Activated T-cell treated with anti-CD3 and anti-CD28 coated beads, Interleukin-2, amount 50 U/mL, for 4 hours (primary cell): Measurements from ENCODE around the gene RELB. TPM values are rescaled to one million over a fixed set of nuclear protein-coding genes. Genes with fewer than 3 reads are reported as not detected.
"Not testable (repeated sequence)": the region's sequence is repeated elsewhere in the genome, so short reads cannot be mapped to it uniquely, and the experiment has no call there.

Experiments used
- ATAC-seq, 2 donors: fragments of 200-7000 bp; cut with Tn5 transposase; one replicate each; pipeline ENCODE4 v1.10.0; 2021
- DNase-seq: peaks from one replicate; pipeline ENCODE4 v3.0.0-alpha.2; 2020
- H3K27me3 Mint-ChIP-seq: one replicate; pipeline ENCODE4 v1.8.0; 2021; ENCODE audit warnings: low read depth, mixed read lengths
- H3K36me3 Mint-ChIP-seq: one replicate; pipeline ENCODE4 v1.8.0; 2022; ENCODE audit warnings: mixed read lengths; ENCODE audit not compliant: insufficient read depth
- H3K4me1 Mint-ChIP-seq: one replicate; pipeline ENCODE4 v1.8.0; 2021; ENCODE audit warnings: low read depth, mixed read lengths
- H3K4me3 Mint-ChIP-seq: one replicate; pipeline ENCODE4 v1.8.0; 2021; ENCODE audit warnings: mild to moderate bottlenecking, moderate library complexity, mixed read lengths
- H3K9me3 Mint-ChIP-seq: one replicate; pipeline ENCODE4 v1.8.0; 2021; ENCODE audit warnings: mixed read lengths
- total RNA-seq, 3 donors: library from RNA; stranded (reverse); gene quantifications; one replicate each; pipeline ENCODE4 v1.2.1, GENCODE V29; 2021

Gene RELB
- total RNA-seq, 3 donors from 2014 or later, result 128 to 137 (median 129) TPM

DNA sequence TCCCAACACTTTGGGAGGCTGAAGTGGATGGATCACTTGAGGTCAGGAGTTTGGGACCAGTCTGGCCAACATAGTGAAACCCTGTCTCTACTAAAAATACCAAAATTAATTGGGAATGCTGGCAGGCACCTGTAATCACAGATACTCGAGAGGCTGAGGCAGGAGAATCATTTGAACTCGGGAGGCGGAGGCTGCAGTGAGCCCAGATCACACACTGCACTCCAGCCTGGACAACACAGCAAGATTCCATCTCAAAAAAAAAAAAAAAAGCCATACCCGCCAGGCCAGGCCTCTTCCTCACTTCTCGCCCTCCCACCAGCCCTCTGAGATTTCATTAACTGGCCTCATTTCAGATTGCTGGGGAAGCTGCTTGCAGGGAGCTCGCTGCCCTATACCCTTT, 7.7 kb upstream of the RELB start:
- Mint-ChIP-seq H3K4me3 (no peak overlapping the region), H3K27me3 (no peaks in the 10 kb centered on the region), H3K4me1 (no peaks in the 10 kb centered on the region), H3K36me3 (peaks cover 11% of the 10 kb centered on the region), H3K9me3 (no peaks in the 10 kb centered on the region)
- no peak for ATAC-seq
- DNase-seq, result no peak

DNA sequence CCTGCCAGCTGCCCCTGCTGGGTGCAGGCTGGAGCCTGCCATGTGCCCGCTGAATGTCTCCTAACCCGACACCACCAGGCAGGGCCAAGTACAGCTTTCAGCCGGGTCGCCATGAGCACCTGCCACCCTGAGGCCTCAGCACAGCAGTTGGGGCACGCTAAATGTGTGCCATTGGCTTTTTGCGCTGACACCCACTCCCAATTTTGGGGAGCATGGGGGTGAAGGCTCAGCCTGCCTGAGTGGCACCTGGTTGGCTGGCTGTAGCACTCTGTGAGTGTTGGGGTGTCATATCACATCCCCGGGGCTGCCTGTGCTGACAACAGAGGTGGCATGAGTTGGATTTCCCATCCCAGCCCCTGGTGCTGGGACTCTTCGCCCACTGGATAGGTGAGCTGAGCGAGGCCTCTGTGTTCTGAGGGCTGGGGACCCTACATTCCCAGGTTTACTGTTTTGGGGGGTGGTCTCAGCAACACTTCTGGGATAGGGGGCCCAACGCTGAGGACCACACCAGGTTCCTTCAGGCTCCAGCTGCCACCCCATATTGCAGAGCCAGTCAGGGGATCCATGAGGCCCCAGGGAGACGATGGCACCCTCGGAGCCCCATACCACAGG, 7.2 kb upstream of the RELB start:
- Mint-ChIP-seq H3K4me3 (no peak overlapping the region), H3K9me3 (no peaks in the 10 kb centered on the region), H3K36me3 (peaks cover 8% of the 10 kb centered on the region), H3K4me1 (no peaks in the 10 kb centered on the region), H3K27me3 (no peaks in the 10 kb centered on the region)
- no peak for DNase-seq
- ATAC-seq, result no peak

DNA sequence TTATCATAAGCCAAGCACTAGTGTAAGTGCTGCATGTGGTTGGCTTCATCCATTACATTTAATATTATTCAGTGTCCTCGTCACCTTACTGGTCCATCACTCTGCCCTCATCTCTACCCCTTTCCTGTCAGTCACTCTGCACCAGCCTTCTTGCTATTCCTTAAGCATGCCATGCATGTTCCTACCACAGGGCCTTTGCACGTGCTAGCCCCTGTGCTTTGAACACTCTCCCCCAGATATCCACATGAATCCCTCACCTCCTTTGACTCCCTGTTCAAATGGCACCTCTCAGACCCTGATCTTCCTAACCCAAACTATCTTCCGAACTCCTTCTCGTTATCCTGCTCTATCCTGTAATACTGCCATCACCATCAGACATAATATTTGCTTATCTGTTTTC, 3.2 kb upstream of the RELB start:
- no peak for ATAC-seq

DNA sequence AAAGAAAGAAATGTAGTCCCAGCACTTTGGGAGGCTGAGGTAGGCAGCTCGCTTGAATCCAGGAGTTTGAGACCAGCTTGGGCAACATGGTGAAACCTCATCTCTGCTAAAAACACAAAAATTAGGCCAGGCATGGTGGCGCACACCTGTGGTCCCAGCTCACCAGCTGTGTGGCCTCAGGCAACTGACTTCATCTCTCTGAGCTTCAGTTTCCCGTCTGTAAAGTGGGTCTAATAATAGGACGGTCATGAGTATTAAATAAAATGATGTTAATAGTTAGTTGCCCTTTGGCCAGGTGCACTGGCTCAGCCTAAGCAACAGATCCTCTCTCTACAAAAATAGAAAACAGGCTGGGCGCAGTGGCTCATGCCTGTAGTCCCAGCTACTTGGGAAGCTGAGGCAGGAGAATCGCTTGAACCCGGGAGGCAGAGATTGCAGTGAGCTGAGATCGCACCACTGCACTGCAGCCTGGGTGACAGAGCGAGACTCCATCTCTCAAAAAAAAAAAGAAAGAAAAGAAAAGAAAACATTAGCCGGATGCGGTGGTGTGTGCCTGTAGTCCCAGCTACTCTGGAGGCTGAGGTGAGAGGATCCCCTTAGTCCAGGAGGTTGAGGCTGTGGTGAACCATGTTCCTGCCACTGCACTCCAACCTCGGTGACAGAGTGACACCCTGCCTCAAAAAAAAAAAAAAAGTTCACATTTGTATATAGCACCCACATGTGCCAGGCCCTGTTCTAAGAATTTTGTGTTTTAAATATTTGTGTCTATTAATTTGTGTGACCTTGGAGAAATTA, 1.9 kb upstream of the RELB start:
- peaks cover 12% of the 10 kb centered on the region for H3K4me1 Mint-ChIP-seq

More for the DNA sequence above, 3.2 kb upstream of the RELB start:
- Mint-ChIP-seq H3K4me3 (no peak overlapping the region), H3K27me3 (no peaks in the 10 kb centered on the region), H3K36me3 (peaks cover 2% of the 10 kb centered on the region), H3K4me1 (peaks cover 12% of the 10 kb centered on the region), H3K9me3 (no peaks in the 10 kb centered on the region)
- no peak for DNase-seq

DNA sequence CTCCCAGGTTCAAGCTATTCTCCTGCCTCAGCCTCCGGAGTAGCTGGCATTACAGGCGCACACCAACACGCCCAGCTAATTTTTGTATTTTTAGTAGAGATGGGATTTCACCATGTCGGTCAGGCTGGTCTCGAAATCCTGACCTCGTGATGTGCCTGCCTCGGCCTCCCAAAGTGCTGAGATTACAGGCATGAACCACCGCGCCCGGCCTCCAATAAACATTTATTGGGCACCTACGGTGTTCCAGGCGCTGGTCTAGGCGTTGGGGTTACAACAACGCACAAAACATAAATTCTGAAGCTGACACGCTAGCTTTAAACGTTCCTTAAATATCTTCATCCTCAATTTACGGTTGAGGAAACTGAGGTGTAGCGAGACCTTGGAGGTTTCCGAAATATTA, 599 bp upstream of the RELB start:
- Mint-ChIP-seq H3K4me1 (peaks cover 12% of the 10 kb centered on the region), H3K4me3 (peak overlapping the region; percentile 64)
- not testable (repeated sequence) for H3K9me3 Mint-ChIP-seq, DNase-seq, H3K27me3 Mint-ChIP-seq, H3K36me3 Mint-ChIP-seq, ATAC-seq

More for the DNA sequence above, 1.9 kb upstream of the RELB start:
- H3K4me3 Mint-ChIP-seq, DNase-seq, ATAC-seq, H3K36me3 Mint-ChIP-seq, H3K27me3 Mint-ChIP-seq, H3K9me3 Mint-ChIP-seq: not testable (repeated sequence)

DNA sequence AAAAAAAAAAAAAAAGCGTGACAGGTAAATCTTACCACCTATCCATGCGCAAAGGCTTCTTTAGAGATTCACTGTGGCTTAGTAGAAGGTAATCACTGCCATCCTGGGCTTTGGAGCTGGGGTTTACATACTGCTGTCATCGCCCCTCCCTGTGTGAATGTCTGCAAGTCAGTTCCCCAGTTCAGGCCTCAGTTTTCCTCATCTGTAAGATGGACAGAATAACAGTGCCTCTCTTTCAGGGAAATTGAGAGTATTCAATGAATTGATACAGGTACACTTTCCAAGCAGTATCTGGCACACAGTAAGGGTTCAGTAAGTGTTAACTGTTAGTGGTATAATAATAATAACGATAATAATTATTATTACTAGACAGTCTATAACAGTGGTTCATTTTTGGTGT, 2.2 kb downstream of the RELB start:
- peaks cover 15% of the 10 kb centered on the region for H3K36me3 Mint-ChIP-seq
- H3K4me1 Mint-ChIP-seq, result peaks cover 18% of the 10 kb centered on the region
- no peaks in the 10 kb centered on the region for H3K9me3 Mint-ChIP-seq
- no peak for ATAC-seq
- peak overlapping the region; percentile 24 for H3K4me3 Mint-ChIP-seq
- no peaks in the 10 kb centered on the region for H3K27me3 Mint-ChIP-seq
- DNase-seq, result no peak

DNA sequence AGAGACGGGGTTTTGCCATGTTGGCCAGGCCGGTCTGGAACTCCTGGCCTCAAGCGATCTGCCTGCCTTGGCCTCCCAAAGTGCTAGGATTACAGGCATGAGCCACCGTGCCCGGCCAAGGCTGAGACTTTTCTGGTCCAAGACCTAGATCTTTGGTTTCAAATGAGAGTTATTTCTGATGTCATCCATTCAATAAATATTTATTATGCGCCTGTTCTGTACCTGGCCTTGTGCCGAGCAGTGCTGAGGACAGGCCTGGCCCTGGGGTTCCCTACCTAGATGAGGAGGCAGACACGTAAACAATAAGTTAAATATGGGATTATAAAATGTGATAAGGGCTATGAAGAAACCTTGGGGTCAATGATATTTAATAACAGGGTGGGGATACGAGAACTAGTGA, 4.5 kb downstream of the RELB start:
- H3K4me3 Mint-ChIP-seq, result no peak overlapping the region
- DNase-seq (no peak), ATAC-seq (no peak)
- peaks cover 18% of the 10 kb centered on the region for H3K4me1 Mint-ChIP-seq
- no peaks in the 10 kb centered on the region for H3K9me3 Mint-ChIP-seq
- peaks cover 24% of the 10 kb centered on the region for H3K36me3 Mint-ChIP-seq
- no peaks in the 10 kb centered on the region for H3K27me3 Mint-ChIP-seq

DNA sequence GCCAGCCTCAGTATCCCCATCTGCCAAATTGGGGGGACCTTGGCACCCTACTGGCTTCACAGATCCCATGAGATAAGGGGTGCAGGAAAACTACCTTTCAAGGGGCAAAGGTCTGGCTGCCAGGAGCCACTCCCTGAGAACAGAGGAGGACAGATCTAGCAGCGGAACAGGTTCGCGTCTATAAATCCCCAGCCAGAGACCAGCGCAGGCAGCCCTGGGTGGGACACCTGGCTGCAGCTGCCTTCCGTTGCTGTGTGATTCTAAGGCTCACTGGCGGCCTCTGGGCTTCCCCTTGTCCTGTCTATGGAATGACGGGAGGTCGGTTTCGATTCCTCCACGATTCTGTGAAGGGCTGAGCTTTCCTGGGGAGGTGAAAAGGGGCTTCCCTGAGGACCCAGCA, 7.3 kb downstream of the RELB start:
- Mint-ChIP-seq H3K4me1 (peaks cover 6% of the 10 kb centered on the region), H3K9me3 (no peaks in the 10 kb centered on the region), H3K27me3 (no peaks in the 10 kb centered on the region), H3K36me3 (peaks cover 21% of the 10 kb centered on the region), H3K4me3 (no peak overlapping the region)
- no peak for DNase-seq
- ATAC-seq, result no peak

DNA sequence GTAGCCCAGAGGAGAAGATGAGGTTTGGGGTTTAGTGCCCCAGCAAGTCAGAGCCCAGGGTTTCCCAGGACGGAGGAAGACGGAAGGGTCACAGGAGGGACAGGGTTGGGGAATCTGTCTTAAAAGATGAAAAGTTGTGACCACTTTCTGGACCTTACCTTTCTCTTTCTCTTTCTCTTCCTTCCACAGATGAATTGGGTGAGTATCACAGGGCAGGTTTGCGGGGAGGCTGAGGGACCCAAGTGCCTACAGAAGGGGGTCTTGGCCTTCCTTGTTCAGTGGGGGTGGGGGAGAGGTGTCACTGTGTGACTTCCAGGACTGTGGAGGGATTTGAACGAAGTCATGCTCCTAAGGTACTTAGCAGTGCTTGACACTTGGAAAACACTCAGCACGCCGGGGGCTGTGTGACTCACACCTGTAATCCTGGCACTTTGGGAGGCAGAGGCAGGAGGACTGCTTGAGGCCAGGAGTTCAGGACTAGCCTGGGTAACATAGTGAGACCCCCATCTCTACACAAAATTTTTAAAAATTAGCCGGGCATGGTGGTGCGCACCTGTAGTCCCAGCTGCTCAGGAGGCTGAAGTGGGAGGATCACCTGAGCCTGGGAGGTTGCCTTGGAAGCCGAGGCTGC, 8.5 kb downstream of the RELB start:
- ATAC-seq (no peak), DNase-seq (no peak)
- H3K9me3 Mint-ChIP-seq, result no peaks in the 10 kb centered on the region
- no peak overlapping the region for H3K4me3 Mint-ChIP-seq
- peaks cover 6% of the 10 kb centered on the region for H3K4me1 Mint-ChIP-seq
- H3K27me3 Mint-ChIP-seq, result no peaks in the 10 kb centered on the region
- peaks cover 21% of the 10 kb centered on the region for H3K36me3 Mint-ChIP-seq

DNA sequence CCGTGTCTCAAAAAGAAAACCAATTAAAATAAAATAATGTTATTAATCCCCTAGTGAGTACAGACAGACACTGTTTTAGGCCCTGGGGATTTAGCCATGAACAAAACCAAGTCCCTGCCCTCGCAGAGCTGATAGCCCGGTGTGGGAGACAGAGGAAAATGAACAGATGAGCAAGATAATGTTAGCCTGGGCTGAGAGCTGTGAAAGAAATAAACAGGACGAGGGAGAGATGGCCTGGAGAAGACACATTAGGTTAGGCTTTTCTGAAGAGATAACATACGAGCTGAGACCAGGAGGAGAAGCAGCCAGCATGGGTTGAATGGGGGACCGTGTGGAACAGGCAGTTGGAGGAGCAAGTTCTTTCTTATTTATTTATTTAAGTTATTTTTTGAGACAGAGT, 9.0 kb downstream of the RELB start:
- no peak overlapping the region for H3K4me3 Mint-ChIP-seq
- ATAC-seq (no peak), DNase-seq (no peak)
- H3K27me3 Mint-ChIP-seq, result no peaks in the 10 kb centered on the region
- H3K9me3 Mint-ChIP-seq, result no peaks in the 10 kb centered on the region
- H3K36me3 Mint-ChIP-seq, result peaks cover 21% of the 10 kb centered on the region
- peaks cover 6% of the 10 kb centered on the region for H3K4me1 Mint-ChIP-seq

DNA sequence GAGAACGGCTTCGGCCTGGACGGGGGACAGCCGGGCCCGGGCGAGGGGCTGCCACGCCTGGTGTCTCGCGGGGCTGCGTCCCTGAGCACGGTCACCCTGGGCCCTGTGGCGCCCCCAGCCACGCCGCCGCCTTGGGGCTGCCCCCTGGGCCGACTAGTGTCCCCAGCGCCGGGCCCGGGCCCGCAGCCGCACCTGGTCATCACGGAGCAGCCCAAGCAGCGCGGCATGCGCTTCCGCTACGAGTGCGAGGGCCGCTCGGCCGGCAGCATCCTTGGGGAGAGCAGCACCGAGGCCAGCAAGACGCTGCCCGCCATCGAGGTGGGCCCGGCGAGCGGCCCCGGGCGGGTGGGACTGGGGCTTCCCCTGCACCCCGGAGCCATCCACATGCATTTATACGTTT, 10.7 kb downstream of the RELB start:
- no peaks in the 10 kb centered on the region for H3K27me3 Mint-ChIP-seq

DNA sequence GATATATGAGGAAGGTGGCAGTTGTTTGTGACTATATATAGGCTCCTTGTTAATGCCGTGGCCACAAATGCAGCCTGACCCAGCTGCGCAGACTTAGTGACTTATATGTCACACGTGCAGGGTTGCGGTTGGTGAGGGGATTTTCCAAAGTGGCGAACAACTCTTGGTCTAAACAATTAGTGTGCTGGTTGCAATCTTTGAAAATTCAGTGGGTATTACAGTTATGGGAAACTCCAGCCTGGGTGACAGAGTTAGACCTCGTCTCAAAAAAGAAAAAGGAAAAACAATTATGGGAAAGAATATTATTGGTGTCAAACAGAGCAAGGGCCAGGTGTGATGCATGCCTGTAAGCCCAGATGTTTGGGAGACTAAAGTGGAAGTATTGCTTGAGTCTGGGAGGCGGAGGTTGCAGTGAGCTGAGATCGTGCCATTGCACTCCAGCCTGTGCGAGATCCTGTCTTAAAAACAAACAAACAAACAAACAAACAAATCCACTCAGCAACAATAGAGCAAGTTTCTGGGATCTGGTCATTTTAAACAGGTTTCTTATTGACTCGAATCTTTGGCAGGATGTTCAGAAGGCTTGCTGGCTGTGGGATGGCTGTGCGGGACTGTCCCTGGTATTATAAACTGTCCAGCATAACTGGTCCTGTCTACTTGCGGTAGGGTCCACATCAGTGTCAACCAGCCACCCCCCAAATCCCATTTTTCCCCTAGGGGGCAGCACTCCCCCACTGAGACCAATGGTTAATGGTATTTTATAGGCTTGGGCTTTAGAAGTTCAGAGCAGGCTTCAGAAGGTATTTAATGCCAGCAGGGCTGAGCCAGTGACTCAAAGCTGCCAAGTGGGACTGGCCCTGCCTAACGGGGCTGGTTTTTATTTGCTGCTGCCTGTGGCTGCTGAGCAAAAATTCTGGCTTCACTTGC, 15.4 kb downstream of the RELB start:
- no peaks in the 10 kb centered on the region for H3K27me3 Mint-ChIP-seq
- ATAC-seq, result peak; percentile 82 to 89

More for the DNA sequence above, 10.7 kb downstream of the RELB start:
- Mint-ChIP-seq H3K9me3 (no peaks in the 10 kb centered on the region), H3K4me3 (no peak overlapping the region), H3K4me1 (peaks cover 14% of the 10 kb centered on the region), H3K36me3 (peaks cover 16% of the 10 kb centered on the region)
- ATAC-seq (no peak), DNase-seq (no peak)

DNA sequence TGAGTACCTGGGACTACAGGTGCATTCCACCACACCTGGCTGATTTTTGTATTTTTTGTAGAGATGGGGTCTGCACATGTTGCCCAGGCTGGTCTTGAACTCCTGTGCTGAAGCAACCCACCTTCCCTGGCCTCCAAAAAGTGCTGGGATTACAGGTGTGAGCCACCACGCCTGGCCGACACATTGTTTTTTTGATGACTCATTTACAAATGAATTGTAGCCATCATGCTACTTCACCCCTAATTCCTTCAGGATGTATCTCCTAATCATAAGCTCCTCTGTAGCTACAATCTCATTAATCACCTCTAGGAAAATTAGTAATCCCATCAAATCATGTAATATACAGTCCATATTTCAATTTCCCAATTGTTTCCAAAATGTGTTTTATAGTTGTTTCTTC, 17.9 kb downstream of the RELB start:
- Mint-ChIP-seq H3K4me3 (no peak overlapping the region), H3K9me3 (no peaks in the 10 kb centered on the region), H3K27me3 (no peaks in the 10 kb centered on the region), H3K4me1 (peaks cover 15% of the 10 kb centered on the region), H3K36me3 (peaks cover 21% of the 10 kb centered on the region)
- ATAC-seq (no peak), DNase-seq (no peak)

More for the DNA sequence above, 15.4 kb downstream of the RELB start:
- peak; percentile 62 for DNase-seq
- peaks cover 13% of the 10 kb centered on the region for H3K36me3 Mint-ChIP-seq
- peak overlapping the region; percentile 29 for H3K4me3 Mint-ChIP-seq
- H3K4me1 Mint-ChIP-seq, result peaks cover 15% of the 10 kb centered on the region
- H3K9me3 Mint-ChIP-seq, result no peaks in the 10 kb centered on the region

DNA sequence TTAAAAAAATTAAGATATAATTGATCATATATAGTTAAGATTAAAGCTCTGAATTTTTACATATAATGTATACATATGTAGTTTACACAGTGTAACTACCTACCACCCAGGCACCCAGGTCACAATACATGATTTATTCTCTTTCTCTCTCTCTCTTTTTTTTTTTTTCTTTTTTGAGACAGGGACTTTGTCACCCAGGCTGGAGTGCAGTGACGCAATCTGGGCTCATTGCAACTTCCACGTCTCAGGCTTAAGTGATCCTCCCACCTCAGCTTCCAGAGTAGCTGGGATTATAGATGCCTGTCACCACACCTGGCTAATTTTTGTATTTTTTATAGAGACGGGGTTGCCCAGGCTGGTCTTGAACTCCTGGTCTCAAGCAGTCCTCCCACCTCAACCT, 18.8 kb downstream of the RELB start:
- no peak for DNase-seq
- no peaks in the 10 kb centered on the region for H3K27me3 Mint-ChIP-seq
- H3K9me3 Mint-ChIP-seq, result no peaks in the 10 kb centered on the region
- H3K4me1 Mint-ChIP-seq, result peaks cover 15% of the 10 kb centered on the region
- ATAC-seq, result no peak
- H3K36me3 Mint-ChIP-seq, result peaks cover 21% of the 10 kb centered on the region
- no peak overlapping the region for H3K4me3 Mint-ChIP-seq
